HUDEP-2 (cell line): ENCODE measurements around the gene ZNF883.

Source experiments
- DNase-seq, 76 experiments: peaks; one replicate each; lab custom pipeline; 2025; ENCODE audit not compliant: unreplicated experiment in 76 of 76; lab: John Stamatoyannopoulos, UW

ZNF883 gene

GRCh38 chr9:112921549-112921948, 90.4 kb downstream of the ZNF883 start:
- peak in 19 of 76 experiments; percentile 1 to 52 (median 33) for DNase-seq

DNA sequence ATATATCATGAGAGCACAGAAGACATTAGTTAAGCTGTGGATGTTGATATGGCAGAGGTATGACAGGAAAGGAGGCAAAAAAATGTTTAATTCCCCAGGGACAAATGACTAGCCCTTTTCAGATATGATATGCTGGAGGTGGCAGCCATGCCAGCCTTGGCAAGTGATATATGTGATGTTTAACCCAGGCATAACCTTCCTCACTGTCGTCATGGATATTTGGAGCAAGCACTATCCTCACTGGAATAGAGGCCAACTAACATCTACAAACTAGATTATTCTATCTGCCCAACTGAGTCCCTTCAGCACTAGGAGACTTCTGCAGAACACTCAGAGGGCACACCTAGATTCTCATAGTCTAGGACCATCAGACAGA, 94.0 kb downstream of the ZNF883 start:
- no peak for DNase-seq

DNA sequence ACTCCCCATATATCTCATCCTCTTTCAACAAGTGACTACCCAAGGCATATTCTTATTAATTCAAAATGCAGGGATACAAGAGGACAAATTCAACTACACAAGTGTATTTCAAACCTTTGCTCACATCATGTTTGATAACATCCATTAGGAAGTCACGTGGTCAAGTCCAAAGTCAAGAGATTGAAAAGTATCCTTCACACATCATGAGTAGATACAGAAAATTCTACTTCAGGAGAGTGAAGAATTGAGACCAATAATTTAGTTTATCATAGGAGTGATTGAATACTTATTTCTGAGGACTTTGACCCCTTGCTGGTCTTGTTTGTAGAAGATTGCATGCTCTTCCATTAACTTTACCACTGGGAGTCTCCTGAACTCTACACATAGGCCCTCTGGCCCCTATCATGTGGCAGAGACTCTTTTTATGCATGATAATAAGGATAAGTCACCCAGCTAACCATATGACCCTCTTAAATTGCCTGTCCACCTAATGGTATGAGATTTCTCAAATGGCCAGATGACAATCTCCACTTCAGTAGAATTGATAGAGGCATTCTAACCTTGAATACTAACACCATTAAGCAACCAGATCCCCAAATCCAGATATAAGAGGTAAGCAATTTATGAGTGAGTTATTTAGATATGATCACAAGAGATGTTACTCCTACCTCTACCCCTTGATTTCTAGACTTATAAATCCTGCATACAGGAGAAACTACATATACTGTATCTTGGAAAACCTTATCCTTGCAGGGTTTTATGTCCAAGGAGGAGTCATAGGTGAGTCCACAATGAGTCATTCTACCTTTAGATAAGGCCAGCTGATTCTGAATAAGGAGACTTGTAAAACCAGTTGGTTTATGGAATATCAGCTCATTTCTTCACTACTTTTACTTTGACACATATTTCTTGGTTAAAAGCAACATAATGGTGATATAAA, 94.7 kb downstream of the ZNF883 start:
- DNase-seq, result no peak

DNA sequence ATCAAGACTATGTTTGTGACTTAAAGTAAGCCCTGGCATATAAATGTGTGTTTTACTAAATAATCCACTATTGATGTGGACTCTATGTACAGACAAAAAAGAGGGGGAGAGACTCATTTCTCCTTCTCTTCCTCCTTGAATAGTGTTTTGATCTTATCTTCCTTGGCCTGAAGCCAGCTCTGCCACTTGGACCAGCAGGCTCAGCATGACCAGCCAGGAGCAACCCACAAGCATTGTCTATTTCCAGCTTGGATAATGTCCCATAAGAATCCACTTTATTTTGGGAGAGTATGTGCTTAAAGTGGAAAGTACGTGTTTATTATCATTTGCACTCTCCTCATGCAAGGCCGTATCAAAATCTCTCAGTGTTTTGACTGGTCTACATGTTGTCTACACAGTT, 97.5 kb downstream of the ZNF883 start:
- peak in 2 of 76 experiments; percentile 6 to 11 for DNase-seq

- no peak for DNase-seq
Measured at GRCh38 chr9:112913326-112913725, 98.7 kb downstream of the ZNF883 start.

- DNase-seq, result no peak
Measured at GRCh38 chr9:112912636-112913035, 99.4 kb downstream of the ZNF883 start.

DNA sequence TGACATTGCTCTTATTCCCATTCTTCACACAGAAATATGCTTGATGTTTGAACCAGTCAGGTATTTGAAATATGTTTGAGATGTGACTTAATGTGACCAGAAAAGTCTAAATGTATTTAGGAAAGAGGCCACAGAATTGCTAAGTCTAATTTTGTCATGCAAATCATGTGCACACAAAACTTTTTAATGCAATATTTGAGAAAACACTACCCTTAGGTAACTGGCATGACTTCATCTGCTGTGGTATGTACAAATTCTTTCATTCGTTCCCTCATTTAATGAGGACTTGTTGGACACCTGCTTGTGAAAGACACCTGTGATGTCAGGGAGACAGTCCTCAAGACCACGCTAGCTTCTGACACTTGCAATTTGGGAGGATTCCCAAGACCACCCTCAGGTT, 100.3 kb downstream of the ZNF883 start:
- DNase-seq, result no peak
